GM12878 (cell line): ENCODE measurements around the gene ADSS1. TPM values are rescaled to one million over a fixed set of nuclear protein-coding genes. Genes with fewer than 3 reads are reported as not detected.

ENCODE experiments used
- ATAC-seq: fragments of 200-7000 bp; cut with Tn5 transposase; 3 replicates; pipeline ENCODE4 v1.9.1; 2020; ENCODE audit warnings: mild to moderate bottlenecking, moderate library complexity
- BruUV-seq: library from RNA; stranded (reverse); fragments of 400-500 nt; replicated peaks from 2 replicates; lab custom pipeline; 2021; lab: Mats Ljungman, UMichigan
- CTCF ChIA-PET: fragments of 300-600 bp; sonication (Branson Sonifier 250); formaldehyde crosslinking; extraction: SDS; loops from one replicate; lab custom pipeline; 2021; ENCODE audit warnings: inconsistent platforms; lab: Yijun Ruan, JAX
- POLR2A ChIA-PET: fragments of 350-600 bp; formaldehyde crosslinking; extraction: SDS; loops from one replicate; lab custom pipeline; 2021; ENCODE audit warnings: inconsistent platforms; lab: Charles Lee
- RAD21 ChIA-PET: fragments of 300-600 bp; sonication (Branson Sonifier 250); formaldehyde crosslinking; loops from one replicate; lab custom pipeline; 2023; ENCODE audit warnings: antibody characterized with exemption; ENCODE audit not compliant: unreplicated experiment; lab: Charles Lee
- SMC1A ChIA-PET: fragments of 300-600 bp; sonication (Branson Sonifier 250); formaldehyde crosslinking; loops from one replicate; lab custom pipeline; 2023; ENCODE audit not compliant: unreplicated experiment, uncharacterized antibody; lab: Charles Lee
- DNase-seq: peaks from one replicate; pipeline ENCODE4 v3.0.0-alpha.2; 2011; ENCODE audit warnings: low read depth, low spot score
- FAIRE-seq: peaks from 3 replicates; lab custom pipeline; 2011; peaks lifted over from hg19 to GRCh38; lab: Jason Lieb, UNC
- H2AFZ ChIP-seq: 2 replicates; pipeline ENCODE4 v1.6.0; 2011; ENCODE audit warnings: low read depth, low read length, control low read depth; ENCODE audit not compliant: control insufficient read depth
- H3K27ac ChIP-seq: 2 replicates; pipeline ENCODE4 v1.5.1; 2011; ENCODE audit warnings: control low read depth; ENCODE audit not compliant: control insufficient read depth, insufficient read depth
- H3K27me3 ChIP-seq, 2 experiments: replicated peaks in 1 of 2; 2 replicates each; pipeline versions ENCODE4 v1.6.0 to v1.6.1; 2011; ENCODE audit warnings: low read length in 1 of 2; ENCODE audit not compliant: control insufficient read depth in 2 of 2, insufficient read depth in 2 of 2
- H3K36me3 ChIP-seq, 2 experiments: 2 replicates each; pipeline ENCODE4 v1.5.1; 2011; ENCODE audit warnings: low read length in 1 of 2; ENCODE audit not compliant: control insufficient read depth in 2 of 2, insufficient read depth in 2 of 2
- H3K4me1 ChIP-seq: 2 replicates; pipeline ENCODE4 v1.6.1; 2011; ENCODE audit warnings: mild to moderate bottlenecking, low read length, moderate library complexity, mixed read lengths; ENCODE audit not compliant: control insufficient read depth, insufficient read depth
- H3K4me2 ChIP-seq: 2 replicates; pipeline ENCODE4 v1.6.0; 2011; ENCODE audit warnings: control low read depth; ENCODE audit not compliant: control insufficient read depth, insufficient read depth
- H3K4me3 ChIP-seq: fragments of 200-600 bp; sonication (generic); 2 replicates; pipeline ENCODE4 v1.5.1; 2016
- H3K79me2 ChIP-seq: 2 replicates; pipeline ENCODE4 v1.6.0; 2011; ENCODE audit warnings: low read length; ENCODE audit not compliant: control insufficient read depth, insufficient read depth
- H3K9ac ChIP-seq: 2 replicates; pipeline ENCODE4 v1.8.0; 2011; ENCODE audit warnings: low read length, control low read depth, mixed read lengths; ENCODE audit not compliant: control insufficient read depth, insufficient read depth
- H3K9me3 ChIP-seq: replicated peaks from 3 replicates; pipeline ENCODE4 v1.5.1; 2011; ENCODE audit warnings: mild to moderate bottlenecking, low read length; ENCODE audit not compliant: control insufficient read depth, insufficient read depth
- H4K20me1 ChIP-seq: 2 replicates; pipeline ENCODE4 v1.6.0; 2011; ENCODE audit not compliant: control insufficient read depth, insufficient read depth
- BRCA1 ChIP-seq: IDR thresholded peaks from 2 replicates; pipeline ENCODE4 v1.6.1; 2011; ENCODE audit warnings: low read depth, low read length, improper control_type of control experiment
- EZH2 ChIP-seq: IDR thresholded peaks from 2 replicates; pipeline ENCODE4 v1.6.1; 2012; ENCODE audit warnings: low read depth, mild to moderate bottlenecking, control low read depth, inconsistent platforms, low read length, borderline replicate concordance; ENCODE audit not compliant: control insufficient read depth
- MXI1 ChIP-seq: fragments of 150-350 bp; IDR thresholded peaks from 2 replicates; pipeline ENCODE4 v1.6.1; 2011; ENCODE audit warnings: low read depth, mild to moderate bottlenecking, inconsistent platforms, low read length, improper control_type of control experiment
- NFIC ChIP-seq: IDR thresholded peaks from 2 replicates; pipeline ENCODE4 v1.6.1; 2012; ENCODE audit warnings: low read depth, mild to moderate bottlenecking, inconsistent platforms, low read length, moderate library complexity
- NFYB ChIP-seq: IDR thresholded peaks from 2 replicates; pipeline ENCODE4 v1.6.1; 2011; ENCODE audit warnings: low read depth, mild to moderate bottlenecking, low read length, improper control_type of control experiment, moderate library complexity; ENCODE audit not compliant: insufficient read depth
- SPI1 ChIP-seq: IDR thresholded peaks from 2 replicates; pipeline ENCODE4 v1.6.1; 2011; ENCODE audit warnings: low read depth, mild to moderate bottlenecking, low read length, moderate library complexity, borderline replicate concordance; ENCODE audit not compliant: insufficient read depth
- ZBED1 ChIP-seq: IDR thresholded peaks from 2 replicates; pipeline ENCODE4 v1.6.1; 2016; ENCODE audit warnings: borderline replicate concordance
- WGBS: methylation state at CpG from one replicate; pipeline ENCODE4 v1.1.6; 2016; ENCODE audit warnings: low lambda C conversion rate; ENCODE audit not compliant: insufficient replicate concordance, insufficient coverage; ENCODE audit errors: missing lambda C conversion rate; 5-methylcytosine and 5-hydroxymethylcytosine counted together
- in situ Hi-C: fragments of 300-500 bp; cut with MboI; formaldehyde crosslinking; loops from 9 replicates; pipeline ENCODE4 v1.14.3; 2018; ENCODE audit warnings: mixed read lengths
- intact Hi-C: fragments of 100-400 bp; cut with micrococcal nuclease; formaldehyde crosslinking; loops from one replicate; pipeline ENCODE4 v1.14.2; 2022; ENCODE audit not compliant: unreplicated experiment
- polyA plus RNA-seq, 11 experiments: library from polyadenylated mRNA; depleted of rRNA in 4 of 11; unstranded in 6 of 11; stranded (reverse) in 5 of 11; fragments of >200 nt; fragmentation: Nextera tagmentation in 4 of 11; fragmentation: Illumina TruSeq in 1 of 11; extraction: Ambion mirVana in 4 of 11; extraction: Trizol in 1 of 11; gene quantifications; 1 replicate in 1 of 11; 2 replicates in 10 of 11; pipeline versions ENCODE4 v1.2.1 to v1.2.3, GENCODE V29; 2011 to 2016; ENCODE audit warnings: inconsistent platforms in 2 of 11, missing spikeins in 2 of 11, low read depth in 1 of 11
- total RNA-seq, 4 experiments: library from RNA; depleted of rRNA in 3 of 4; stranded (reverse); fragments of >200 nt in 3 of 4; fragmentation: Illumina TruSeq in 1 of 4; extraction: Trizol in 1 of 4; gene quantifications; 2 replicates each; pipeline versions ENCODE4 v1.2.1 to v1.2.3, GENCODE V29; 2013 to 2021

The ADSS1 gene
- total and polyA plus RNA-seq, 10 of the 15 experiments (the other 5 are each of a cell fraction or from before 2014, with no cell fraction given) = 0.11 to 0.45 (median 0.28) TPM; not detected in 5

DNA sequence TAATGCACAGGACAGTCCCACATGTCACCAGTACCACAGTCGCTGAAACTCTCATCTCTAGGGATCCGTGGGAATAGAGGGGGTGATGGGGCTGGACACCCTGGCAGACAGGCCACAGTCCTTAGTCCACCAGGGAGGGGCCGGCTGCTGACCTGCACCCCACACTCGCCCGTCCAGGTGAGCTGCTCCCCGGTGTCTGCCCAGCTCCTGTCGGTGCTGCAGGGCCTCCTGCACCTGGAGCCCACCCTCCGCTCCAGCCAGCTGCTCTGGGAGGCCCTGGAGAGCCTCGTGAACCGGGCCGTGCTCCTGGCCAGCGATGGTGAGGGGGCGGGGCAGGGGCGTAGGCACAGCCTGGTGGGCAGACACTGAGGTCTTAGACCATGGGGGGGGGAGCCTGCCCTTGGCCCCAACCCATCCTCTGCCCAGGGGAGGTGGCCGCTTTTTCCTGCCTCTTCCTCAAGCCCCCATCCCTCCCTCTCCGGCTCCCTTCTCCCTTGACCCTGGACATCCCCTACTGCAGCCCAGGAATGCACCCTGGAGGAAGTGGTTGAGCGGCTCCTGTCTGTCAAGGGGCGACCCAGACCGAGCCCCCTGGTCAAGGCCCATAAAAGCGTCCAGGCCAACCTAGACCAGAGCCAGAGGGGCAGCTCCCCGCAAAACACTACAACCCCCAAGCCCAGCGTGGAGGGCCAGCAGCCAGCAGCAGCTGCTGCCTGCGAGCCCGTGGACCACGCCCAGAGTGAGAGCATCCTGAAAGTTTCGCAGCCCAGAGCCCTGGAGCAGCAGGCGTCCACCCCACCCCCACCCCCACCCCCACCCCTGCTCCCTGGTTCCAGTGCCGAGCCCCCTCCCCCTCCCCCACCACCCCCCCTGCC, 17.1 kb upstream of the ADSS1 start:
- SMC1A ChIA-PET = no interaction called here
- FAIRE-seq (no peak), ATAC-seq (no peak), DNase-seq (no peak)
- Histone ChIP-seq H3K36me3 (peaks cover 2 to 3% of the 10 kb centered on the region in 2 experiments; a peak in 3 of 4 replicates), H3K4me1 (no peaks in the 10 kb centered on the region), H2AFZ (no peak overlapping the region), H3K9ac (no peak overlapping the region), H3K4me2 (no peak overlapping the region), H3K27me3 (no peaks in the 10 kb centered on the region), H3K79me2 (no peaks in the 10 kb centered on the region), H3K27ac (no peak overlapping the region), H4K20me1 (no peaks in the 10 kb centered on the region), H3K9me3 (no peaks in the 10 kb centered on the region), H3K4me3 (no peak overlapping the region)
- intact Hi-C loops = no loop called here
- POLR2A ChIA-PET = no interaction called here
- in situ Hi-C loops = no loop called here
- WGBS = 78% methylated on average over 26 of the region's 28 CpGs
- TF ChIP-seq MXI1 (no peak), SPI1 (no peak), NFYB (no peak), NFIC (no peak), ZBED1 (no peak), EZH2 (no peak), BRCA1 (no peak)
- RAD21 ChIA-PET = interaction anchor here (1.4 kb wide), 1 partner anchor 49 kb away, joined by 3 read pairs; no protein-coding TSS in a partner anchor
- CTCF ChIA-PET = interaction anchor here (0.8 kb wide), 2 partner anchors 41 to 59 kb away, joined by 3 to 4 read pairs; no protein-coding TSS in a partner anchor
- BruUV-seq = no TSS peak
